K562 (cell line): Measurements from ENCODE around the gene ANKH. TPM values are rescaled to one million over a fixed set of nuclear protein-coding genes. Genes with fewer than 3 reads are reported as not detected.

ENCODE experiments used
- ATAC-seq: fragments of 200-7000 bp; cut with Tn5 transposase; 3 replicates; pipeline ENCODE4 v1.9.1; 2020; ENCODE audit warnings: moderate library complexity
- BruUV-seq: library from RNA; stranded (reverse); fragments of 400-500 nt; replicated peaks from 2 replicates; lab custom pipeline; 2021; lab: Mats Ljungman, UMichigan
- CTCF ChIA-PET: fragments of 300-600 bp; formaldehyde crosslinking; extraction: SDS; loops from one replicate; lab custom pipeline; 2021; ENCODE audit warnings: low intra/inter-chr PET ratio; lab: Yijun Ruan, JAX
- POLR2A ChIA-PET: fragments of 300-600, 350-650 bp; sonication (Branson Sonifier 250); formaldehyde crosslinking; extraction: SDS; loops from one replicate; lab custom pipeline; 2021; ENCODE audit warnings: antibody characterized with exemption, inconsistent platforms; lab: Yijun Ruan, JAX
- DNase-seq, 4 experiments: peaks; one replicate each; pipeline versions ENCODE4 v3.0.0 to v3.0.0-alpha.2; 2011 to 2018; ENCODE audit warnings: low spot score in 3 of 4, mixed read lengths in 3 of 4; ENCODE audit errors: extremely low read depth in 1 of 4
- FAIRE-seq: peaks from 2 replicates; lab custom pipeline; 2011; peaks lifted over from hg19 to GRCh38; lab: Jason Lieb, UNC
- H2AFZ ChIP-seq: 2 replicates; pipeline ENCODE4 v1.6.0; 2011; ENCODE audit warnings: low read depth, low read length, control low read depth, inconsistent platforms
- H3K27ac ChIP-seq: fragments of 200-600 bp; 3 replicates; pipeline ENCODE4 v1.8.0; 2011; ENCODE audit warnings: low read depth, mild to moderate bottlenecking, control low read depth, inconsistent platforms, low read length, moderate library complexity, mixed read lengths; ENCODE audit errors: extremely low read depth
- H3K27me3 ChIP-seq, 2 experiments: fragments of 300-600 bp in 1 of 2; 2 replicates in 1 of 2; 3 replicates in 1 of 2; pipeline versions ENCODE4 v1.6.0 to v1.8.0; 2011; ENCODE audit warnings: inconsistent platforms in 2 of 2, low read length in 2 of 2, mild to moderate bottlenecking in 1 of 2, mixed read lengths in 1 of 2, moderate library complexity in 1 of 2; ENCODE audit not compliant: control insufficient read depth in 2 of 2, insufficient read depth in 2 of 2
- H3K36me3 ChIP-seq: fragments of 300-600 bp; 3 replicates; pipeline ENCODE4 v1.8.0; 2011; ENCODE audit warnings: mild to moderate bottlenecking, low read length, inconsistent platforms; ENCODE audit not compliant: control insufficient read depth, insufficient read depth
- H3K4me1 ChIP-seq, 2 experiments: fragments of 200-600 bp in 1 of 2; replicated peaks in 1 of 2; 2 replicates in 1 of 2; 3 replicates in 1 of 2; pipeline versions ENCODE4 v1.5.1 to v1.8.0; 2011; ENCODE audit warnings: inconsistent platforms in 2 of 2, low read length in 2 of 2, mild to moderate bottlenecking in 1 of 2, mixed read lengths in 1 of 2, moderate library complexity in 1 of 2; ENCODE audit not compliant: control insufficient read depth in 2 of 2, insufficient read depth in 2 of 2
- H3K4me2 ChIP-seq: 2 replicates; pipeline ENCODE4 v1.6.1; 2011; ENCODE audit warnings: low read length, control low read depth, inconsistent platforms, mixed read lengths; ENCODE audit not compliant: insufficient read depth
- H3K4me3 ChIP-seq: fragments of 200-600 bp; sonication (generic), shearing (Covaris generic); 2 replicates; pipeline ENCODE4 v1.5.1; 2016; ENCODE audit warnings: control low read depth, inconsistent platforms
- H3K79me2 ChIP-seq: fragments of 200-600 bp; 3 replicates; pipeline ENCODE4 v1.8.0; 2011; ENCODE audit warnings: low read length, inconsistent platforms; ENCODE audit not compliant: control insufficient read depth, insufficient read depth
- H3K9ac ChIP-seq, 2 experiments: 2 replicates each; pipeline versions ENCODE4 v1.6.0 to v1.6.1; 2011; ENCODE audit warnings: low read depth in 2 of 2, low read length in 2 of 2, control low read depth in 1 of 2, inconsistent platforms in 1 of 2, mild to moderate bottlenecking in 1 of 2, mixed read lengths in 1 of 2; ENCODE audit not compliant: insufficient read depth in 1 of 2
- H3K9me1 ChIP-seq: one replicate; pipeline ENCODE4 v1.6.0; 2011; ENCODE audit warnings: inconsistent platforms, mild to moderate bottlenecking, low read length, moderate library complexity; ENCODE audit not compliant: control insufficient read depth, insufficient read depth
- H3K9me3 ChIP-seq: replicated peaks from 2 replicates; pipeline ENCODE4 v1.5.1; 2011; ENCODE audit warnings: low read depth, low read length, inconsistent platforms; ENCODE audit not compliant: control insufficient read depth, insufficient read depth
- H4K20me1 ChIP-seq: replicated peaks from 2 replicates; pipeline ENCODE4 v1.6.1; 2011; ENCODE audit warnings: low read length, inconsistent platforms, mixed read lengths; ENCODE audit not compliant: control insufficient read depth, insufficient read depth
- CEBPB ChIP-seq: fragments of 450-650 bp; IDR thresholded peaks from 2 replicates; pipeline ENCODE4 v1.6.1; 2016; ENCODE audit warnings: missing genetic modification characterization, missing compliant biosample characterization
- E2F1 ChIP-seq: sonication (generic); formaldehyde crosslinking; IDR thresholded peaks from 2 replicates; pipeline ENCODE4 v1.8.1; 2023; ENCODE audit warnings: mild to moderate bottlenecking, missing genetic modification reagents, moderate library complexity
- HMG20B ChIP-seq: fragments of 250-450 bp; sonication (Bioruptor Pico); IDR thresholded peaks from 2 replicates; pipeline ENCODE4 v1.5.0; 2021; ENCODE audit warnings: mild to moderate bottlenecking
- MIER1 ChIP-seq: fragments of 450-650 bp; IDR thresholded peaks from 2 replicates; pipeline ENCODE4 v1.6.1; 2016; ENCODE audit warnings: antibody characterized with exemption, mild to moderate bottlenecking, low read depth
- NFATC3 ChIP-seq: fragments of 450-650 bp; IDR thresholded peaks from 2 replicates; pipeline ENCODE4 v1.6.1; 2017; ENCODE audit warnings: mild to moderate bottlenecking
- PPARD ChIP-seq: fragments of 250-450 bp; sonication (Bioruptor Pico); IDR thresholded peaks from 2 replicates; pipeline ENCODE4 v1.8.0; 2022; ENCODE audit warnings: inconsistent platforms, mild to moderate bottlenecking, moderate library complexity
- RBM17 ChIP-seq: fragments of 200-400 bp; formaldehyde crosslinking; IDR thresholded peaks from 2 replicates; pipeline ENCODE4 v1.6.1; 2017; ENCODE audit warnings: low read depth, mild to moderate bottlenecking, low read length, borderline replicate concordance
- SOX6 ChIP-seq: fragments of 450-650 bp; IDR thresholded peaks from 2 replicates; pipeline ENCODE4 v1.6.1; 2014; ENCODE audit warnings: mild to moderate bottlenecking
- SREBF1 ChIP-seq: fragments of 150-350 bp; IDR thresholded peaks from 2 replicates; pipeline ENCODE4 v1.6.1; 2014; ENCODE audit warnings: antibody characterized with exemption, low read depth, low read length, borderline replicate concordance
- STAT6 ChIP-seq: sonication (generic); formaldehyde crosslinking; IDR thresholded peaks from 2 replicates; pipeline ENCODE4 v1.8.1; 2023; ENCODE audit warnings: mild to moderate bottlenecking, missing genetic modification reagents
- XRCC4 ChIP-seq: IDR thresholded peaks from one replicate; pipeline ENCODE4 v1.6.1; 2011; ENCODE audit not compliant: insufficient read depth, insufficient read length; ENCODE audit errors: extremely low read depth
- ZBTB43 ChIP-seq: sonication (generic); formaldehyde crosslinking; IDR thresholded peaks from 2 replicates; pipeline ENCODE4 v1.8.0; 2023; ENCODE audit warnings: mild to moderate bottlenecking, missing genetic modification reagents
- ZNF174 ChIP-seq: fragments of 250-450 bp; sonication (Bioruptor Pico); IDR thresholded peaks from 2 replicates; pipeline ENCODE4 v1.4.0; 2020; ENCODE audit warnings: mild to moderate bottlenecking
- ZNF175 ChIP-seq: fragments of 200-800 bp; sonication (Bioruptor generic); IDR thresholded peaks from 2 replicates; pipeline ENCODE4 v1.6.1; 2016; ENCODE audit warnings: low read depth, mild to moderate bottlenecking, missing genetic modification characterization, missing compliant biosample characterization
- ZNF830 ChIP-seq: fragments of 250-450 bp; sonication (Bioruptor Pico); IDR thresholded peaks from 2 replicates; pipeline ENCODE4 v1.5.0; 2021; ENCODE audit warnings: mild to moderate bottlenecking
- WGBS: fragments of 100-300 bp; shearing (Covaris generic); methylation state at CpG from one replicate; pipeline ENCODE4 v1.1.6; 2016; ENCODE audit warnings: low coverage, mixed read lengths; ENCODE audit not compliant: insufficient coverage; ENCODE audit errors: missing lambda C conversion rate; 5-methylcytosine and 5-hydroxymethylcytosine counted together
- in situ Hi-C: fragments of 300-500 bp; cut with MboI; formaldehyde crosslinking; loops from 4 replicates; pipeline ENCODE4 v1.15.0; 2018; ENCODE audit warnings: inconsistent platforms, mixed read lengths
- intact Hi-C: fragments of 100-400 bp; cut with micrococcal nuclease; formaldehyde crosslinking; loops from 2 replicates; pipeline ENCODE4 v1.14.2; 2022
- polyA plus RNA-seq, 8 experiments: library from polyadenylated mRNA; depleted of rRNA in 4 of 8; stranded (reverse) in 5 of 8; unstranded in 3 of 8; fragments of >200 nt; fragmentation: Nextera tagmentation in 2 of 8; fragmentation: Illumina TruSeq in 1 of 8; extraction: Ambion mirVana in 2 of 8; extraction: Trizol in 1 of 8; gene quantifications; 2 replicates each; pipeline versions ENCODE4 v1.2.1 to v1.2.3, GENCODE V29; 2011 to 2014; ENCODE audit warnings: inconsistent platforms in 1 of 8, missing spikeins in 1 of 8
- total RNA-seq, 7 experiments: library from RNA; depleted of rRNA in 6 of 7; stranded (reverse); fragments of >200 nt in 6 of 7; fragmentation: Illumina TruSeq in 2 of 7; extraction: Trizol in 2 of 7; gene quantifications; 2 replicates each; pipeline versions ENCODE4 v1.2.1 to v1.2.3, GENCODE V29; 2011 to 2021; ENCODE audit warnings: low replicate concordance in 1 of 7
- TF ChIP-seq, protein P1 (sequence below), 2 experiments: fragments of 450-650 bp in 1 of 2; IDR thresholded peaks; 2 replicates each; pipeline ENCODE4 v1.6.1; 2011 to 2017; ENCODE audit warnings: low read depth in 2 of 2, antibody characterized with exemption in 1 of 2, borderline replicate concordance in 1 of 2, low read length in 1 of 2, mild to moderate bottlenecking in 1 of 2, mixed read lengths in 1 of 2; ENCODE audit not compliant: control insufficient read depth in 1 of 2

ANKH gene
- total and polyA plus RNA-seq, 9 of the 15 experiments (the other 6 are each of a cell fraction or from before 2014, with no cell fraction given): 0.79 to 12.2 (median 4.5) TPM

- H3K27me3 ChIP-seq: peaks cover 2 to 12% of the 10 kb centered on the region in 2 experiments; a peak in 3 of 5 replicates
- no peak overlapping the region for H2AFZ ChIP-seq
- DNase-seq: no peak
- no peaks in the 10 kb centered on the region for H4K20me1 ChIP-seq
- intact Hi-C loops: no loop called here
- FAIRE-seq: no peak
- H3K4me3 ChIP-seq: no peak overlapping the region
- H3K79me2 ChIP-seq: no peaks in the 10 kb centered on the region
- no TSS peak for BruUV-seq
- no peak overlapping the region for H3K9ac ChIP-seq
- no peak overlapping the region for H3K4me2 ChIP-seq
- POLR2A ChIA-PET: no interaction called here
- no peak for ATAC-seq
- H3K9me3 ChIP-seq: no peaks in the 10 kb centered on the region
- H3K4me1 ChIP-seq: no peaks in the 10 kb centered on the region
- CTCF ChIA-PET: no interaction called here
- H3K27ac ChIP-seq: no peak overlapping the region
- H3K9me1 ChIP-seq: no peaks in the 10 kb centered on the region
- in situ Hi-C loops: no loop called here
- 2% methylated on average over 3 of the region's 3 CpGs for WGBS
- no peaks in the 10 kb centered on the region for H3K36me3 ChIP-seq
- TF ChIP-seq HMG20B (CRISPR knock-in tag): no peak
- TF ChIP-seq CEBPB: no peak
- no peak for TF ChIP-seq ZNF830 (CRISPR knock-in tag)
- TF ChIP-seq ZNF175 (CRISPR knock-in tag): no peak
- no peak for TF ChIP-seq SOX6
- TF ChIP-seq, protein P1, sequence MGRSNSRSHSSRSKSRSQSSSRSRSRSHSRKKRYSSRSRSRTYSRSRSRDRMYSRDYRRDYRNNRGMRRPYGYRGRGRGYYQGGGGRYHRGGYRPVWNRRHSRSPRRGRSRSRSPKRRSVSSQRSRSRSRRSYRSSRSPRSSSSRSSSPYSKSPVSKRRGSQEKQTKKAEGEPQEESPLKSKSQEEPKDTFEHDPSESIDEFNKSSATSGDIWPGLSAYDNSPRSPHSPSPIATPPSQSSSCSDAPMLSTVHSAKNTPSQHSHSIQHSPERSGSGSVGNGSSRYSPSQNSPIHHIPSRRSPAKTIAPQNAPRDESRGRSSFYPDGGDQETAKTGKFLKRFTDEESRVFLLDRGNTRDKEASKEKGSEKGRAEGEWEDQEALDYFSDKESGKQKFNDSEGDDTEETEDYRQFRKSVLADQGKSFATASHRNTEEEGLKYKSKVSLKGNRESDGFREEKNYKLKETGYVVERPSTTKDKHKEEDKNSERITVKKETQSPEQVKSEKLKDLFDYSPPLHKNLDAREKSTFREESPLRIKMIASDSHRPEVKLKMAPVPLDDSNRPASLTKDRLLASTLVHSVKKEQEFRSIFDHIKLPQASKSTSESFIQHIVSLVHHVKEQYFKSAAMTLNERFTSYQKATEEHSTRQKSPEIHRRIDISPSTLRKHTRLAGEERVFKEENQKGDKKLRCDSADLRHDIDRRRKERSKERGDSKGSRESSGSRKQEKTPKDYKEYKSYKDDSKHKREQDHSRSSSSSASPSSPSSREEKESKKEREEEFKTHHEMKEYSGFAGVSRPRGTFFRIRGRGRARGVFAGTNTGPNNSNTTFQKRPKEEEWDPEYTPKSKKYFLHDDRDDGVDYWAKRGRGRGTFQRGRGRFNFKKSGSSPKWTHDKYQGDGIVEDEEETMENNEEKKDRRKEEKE (IDR thresholded peaks at IDR 0.05; ENCODE audit: borderline replicate concordance in 1 of 2, control insufficient read depth in 1 of 2, low read depth in 2 of 2, low read length in 1 of 2): no peak
- TF ChIP-seq NFATC3: no peak
- no peak for TF ChIP-seq MIER1
- no peak for TF ChIP-seq ZBTB43 (CRISPR knock-in tag)
- no peak for TF ChIP-seq E2F1 (CRISPR knock-in tag)
- no peak for TF ChIP-seq ZNF174
- no peak for TF ChIP-seq XRCC4
- no peak for TF ChIP-seq RBM17
- no peak for TF ChIP-seq SREBF1
- TF ChIP-seq STAT6 (CRISPR knock-in tag): no peak
- TF ChIP-seq PPARD (CRISPR knock-in tag): no peak
Observed at GRCh38 chr5:14771972-14772371, 99.6 kb downstream of the ANKH start.
